Measurements from ENCODE around the gene SPAG16. TPM values are rescaled to one million over a fixed set of nuclear protein-coding genes. Genes with fewer than 3 reads are reported as not detected.

Gene SPAG16
- total RNA-seq, 4 donors from 2014 or later: 1.2 to 30.8 (median 16.2) TPM

- H3K27me3 ChIP-seq: no peaks in the 10 kb centered on the region
- no peak overlapping the region for H3K27ac ChIP-seq
- H3K9me3 ChIP-seq: no peaks in the 10 kb centered on the region
- H3K4me1 ChIP-seq: no peaks in the 10 kb centered on the region
- intact Hi-C loops (cut with DNase I; ENCODE audit: low total_unique reads) (no loop called here), in situ Hi-C loops (cut with MboI; ENCODE audit: low pct_ligation_motif_present in 1 of 4, low pct_unique_long_range_greater_than_20kb in 1 of 4, low sequenced_read_pairs in 3 of 4) (no loop called here)
- WGBS, 2 donors (ENCODE audit: low coverage in 1 of 2): 23 to 40% methylated on average over 2 of the region's 2 CpGs
- DNase-seq: no peak
- H3K4me3 ChIP-seq: no peak overlapping the region
- no peaks in the 10 kb centered on the region for H3K36me3 ChIP-seq
- TF ChIP-seq POLR2AphosphoS5 (IDR thresholded peaks at IDR 0.05) (no peak), EP300 (IDR thresholded peaks at IDR 0.05; ENCODE audit: low read depth) (no peak), POLR2A (IDR thresholded peaks at IDR 0.05) (no peak), CTCF (IDR thresholded peaks at IDR 0.05) (no peak)
Measured at GRCh38 chr2:214341646-214342045, 1057.4 kb downstream of the SPAG16 start.

- no peak for TF ChIP-seq EP300 (IDR thresholded peaks at IDR 0.05; ENCODE audit: low read depth)
- Histone ChIP-seq H3K27ac (no peak overlapping the region), H3K36me3 (no peaks in the 10 kb centered on the region), H3K27me3 (no peaks in the 10 kb centered on the region), H3K4me3 (no peak overlapping the region), H3K9me3 (no peaks in the 10 kb centered on the region), H3K4me1 (no peaks in the 10 kb centered on the region)
- no peak for DNase-seq
- in situ Hi-C loops (cut with MboI; ENCODE audit: low pct_ligation_motif_present in 1 of 4, low pct_unique_long_range_greater_than_20kb in 1 of 4, low sequenced_read_pairs in 3 of 4): no loop called here
- 63 to 70% methylated on average over 1 of the region's 1 CpG for WGBS, 2 donors (ENCODE audit: low coverage in 1 of 2)
- intact Hi-C loops (cut with DNase I; ENCODE audit: low total_unique reads): no loop called here
Measured at GRCh38 chr2:214358506-214358905, 1074.2 kb downstream of the SPAG16 start.

- no peak overlapping the region for H3K27ac ChIP-seq
- H3K4me3 ChIP-seq: no peak overlapping the region
- H3K36me3 ChIP-seq: no peaks in the 10 kb centered on the region
- TF ChIP-seq POLR2AphosphoS5 (IDR thresholded peaks at IDR 0.05) (no peak), POLR2A (IDR thresholded peaks at IDR 0.05) (no peak), EP300 (IDR thresholded peaks at IDR 0.05; ENCODE audit: low read depth) (no peak), CTCF (IDR thresholded peaks at IDR 0.05) (no peak)
- no peaks in the 10 kb centered on the region for H3K27me3 ChIP-seq
- WGBS, 2 donors (ENCODE audit: low coverage in 1 of 2): 73 to 75% methylated on average over 4 of the region's 4 CpGs
- in situ Hi-C loops (cut with MboI; ENCODE audit: low pct_ligation_motif_present in 1 of 4, low pct_unique_long_range_greater_than_20kb in 1 of 4, low sequenced_read_pairs in 3 of 4): no loop called here
- intact Hi-C loops (cut with DNase I; ENCODE audit: low total_unique reads): no loop called here
- H3K9me3 ChIP-seq: no peaks in the 10 kb centered on the region
- DNase-seq: no peak
- no peaks in the 10 kb centered on the region for H3K4me1 ChIP-seq
Measured at GRCh38 chr2:214361116-214361515, 1076.9 kb downstream of the SPAG16 start.

GRCh38 chr2:214365549-214365948 is 1081.3 kb downstream of the SPAG16 start:
- Histone ChIP-seq H3K27me3 (no peaks in the 10 kb centered on the region), H3K27ac (no peak overlapping the region), H3K4me3 (no peak overlapping the region), H3K4me1 (no peaks in the 10 kb centered on the region), H3K36me3 (no peaks in the 10 kb centered on the region), H3K9me3 (no peaks in the 10 kb centered on the region)
- WGBS, 2 donors (ENCODE audit: low coverage in 1 of 2): 75 to 91% methylated on average over 1 of the region's 1 CpG
- no peak for TF ChIP-seq POLR2AphosphoS5 (IDR thresholded peaks at IDR 0.05)
- TF ChIP-seq POLR2A (IDR thresholded peaks at IDR 0.05): no peak
- TF ChIP-seq EP300 (IDR thresholded peaks at IDR 0.05; ENCODE audit: low read depth): no peak
- TF ChIP-seq CTCF (IDR thresholded peaks at IDR 0.05): no peak
- DNase-seq: no peak
- intact Hi-C loops (cut with DNase I; ENCODE audit: low total_unique reads) (no loop called here), in situ Hi-C loops (cut with MboI; ENCODE audit: low pct_ligation_motif_present in 1 of 4, low pct_unique_long_range_greater_than_20kb in 1 of 4, low sequenced_read_pairs in 3 of 4) (no loop called here)

GRCh38 chr2:214367171-214367570 is 1082.9 kb downstream of the SPAG16 start:
- H3K4me3 ChIP-seq: no peak overlapping the region
- WGBS, 2 donors (ENCODE audit: low coverage in 1 of 2): 40 to 48% methylated on average over 3 of the region's 3 CpGs
- H3K4me1 ChIP-seq: no peaks in the 10 kb centered on the region
- no peaks in the 10 kb centered on the region for H3K27me3 ChIP-seq
- intact Hi-C loops (cut with DNase I; ENCODE audit: low total_unique reads) (no loop called here), in situ Hi-C loops (cut with MboI; ENCODE audit: low pct_ligation_motif_present in 1 of 4, low pct_unique_long_range_greater_than_20kb in 1 of 4, low sequenced_read_pairs in 3 of 4) (no loop called here)
- TF ChIP-seq POLR2AphosphoS5 (IDR thresholded peaks at IDR 0.05): no peak
- TF ChIP-seq CTCF (IDR thresholded peaks at IDR 0.05): no peak
- no peak for TF ChIP-seq POLR2A (IDR thresholded peaks at IDR 0.05)
- no peak for TF ChIP-seq EP300 (IDR thresholded peaks at IDR 0.05; ENCODE audit: low read depth)
- no peak for DNase-seq
- H3K9me3 ChIP-seq: no peaks in the 10 kb centered on the region
- no peaks in the 10 kb centered on the region for H3K36me3 ChIP-seq
- H3K27ac ChIP-seq: no peak overlapping the region

Measured in transverse colon (tissue), 4 donors.